OCI-LY7 (cell line): Measurements from ENCODE around the gene BBX. TPM values are rescaled to one million over a fixed set of nuclear protein-coding genes. Genes with fewer than 3 reads are reported as not detected.

Experiments
- BruUV-seq: library from RNA; stranded (reverse); fragments of 400-500 nt; replicated peaks from 2 replicates; lab custom pipeline; 2021; lab: Mats Ljungman, UMichigan
- CTCF ChIA-PET: fragments of 300-600 bp; sonication (Branson Sonifier 250); formaldehyde crosslinking; loops from one replicate; lab custom pipeline; 2022; ENCODE audit warnings: antibody characterized with exemption; ENCODE audit not compliant: unreplicated experiment; lab: Charles Lee
- POLR2A ChIA-PET: fragments of 300-600 bp; sonication (Branson Sonifier 250); formaldehyde crosslinking; loops from one replicate; lab custom pipeline; 2022; ENCODE audit warnings: antibody characterized with exemption; lab: Charles Lee
- DNase-seq: peaks from one replicate; pipeline ENCODE4 v3.0.0-alpha.2; 2015; ENCODE audit warnings: low spot score
- H2AFZ ChIP-seq: fragments of 200-600 bp; sonication (generic), shearing (Covaris generic); 2 replicates; pipeline ENCODE4 v1.6.1; 2014; ENCODE audit warnings: mild to moderate bottlenecking, antibody characterized with exemption, low read length, moderate library complexity
- H3K27ac ChIP-seq: fragments of 200-600 bp; sonication (generic); 2 replicates; pipeline ENCODE4 v1.5.1; 2014; ENCODE audit warnings: mixed run types, low read depth, mild to moderate bottlenecking, moderate library complexity, low read length, inconsistent platforms; ENCODE audit not compliant: poor library complexity, severe bottlenecking
- H3K36me3 ChIP-seq: fragments of 200-600 bp; sonication (generic); 2 replicates; pipeline ENCODE4 v1.6.1; 2014; ENCODE audit warnings: mild to moderate bottlenecking, antibody characterized with exemption, low read length, moderate library complexity, mixed read lengths; ENCODE audit not compliant: insufficient read depth
- H3K4me1 ChIP-seq: fragments of 200-600 bp; sonication (generic); 2 replicates; pipeline ENCODE4 v1.5.1; 2014; ENCODE audit warnings: mild to moderate bottlenecking, low read length; ENCODE audit not compliant: insufficient read depth, poor library complexity, severe bottlenecking
- H3K4me2 ChIP-seq: fragments of 200-600 bp; sonication (generic); 2 replicates; pipeline ENCODE4 v1.6.1; 2014; ENCODE audit warnings: mild to moderate bottlenecking, low read length
- H3K4me3 ChIP-seq: fragments of 200-600 bp; sonication (generic); 2 replicates; pipeline ENCODE4 v1.5.1; 2014; ENCODE audit warnings: mild to moderate bottlenecking, low read depth, low read length; ENCODE audit not compliant: poor library complexity, severe bottlenecking
- H3K79me2 ChIP-seq: fragments of 200-600 bp; sonication (generic); 2 replicates; pipeline ENCODE4 v1.6.1; 2016; ENCODE audit warnings: low read depth, mild to moderate bottlenecking, low read length, moderate library complexity, mixed read lengths; ENCODE audit not compliant: insufficient read depth
- H3K9me2 ChIP-seq: fragments of 200-600 bp; sonication (generic); 2 replicates; pipeline ENCODE4 v1.6.1; 2016; ENCODE audit warnings: mild to moderate bottlenecking, low read length, mixed read lengths; ENCODE audit not compliant: insufficient read depth
- H3K9me3 ChIP-seq: fragments of 200-600 bp; sonication (generic); 2 replicates; pipeline ENCODE4 v1.6.1; 2014; ENCODE audit warnings: mild to moderate bottlenecking, mixed run types, low read length, mixed read lengths
- H4K20me1 ChIP-seq: fragments of 200-600 bp; sonication (generic); 2 replicates; pipeline ENCODE4 v1.6.1; 2014; ENCODE audit warnings: mild to moderate bottlenecking, antibody characterized with exemption, low read length, moderate library complexity, mixed read lengths; ENCODE audit not compliant: insufficient read depth
- EZH2phosphoT487 ChIP-seq: fragments of 200-600 bp; sonication (generic); IDR thresholded peaks from 2 replicates; pipeline ENCODE4 v1.6.1; 2018; ENCODE audit warnings: low read depth, borderline replicate concordance, mild to moderate bottlenecking, mixed run types, antibody characterized with exemption, low read length, moderate library complexity, mixed read lengths
- intact Hi-C: fragments of 100-400 bp; cut with micrococcal nuclease; formaldehyde crosslinking; loops from one replicate; pipeline ENCODE4 v1.10.0; 2022; ENCODE audit not compliant: unreplicated experiment
- total RNA-seq, 2 experiments: library from RNA; depleted of rRNA in 1 of 2; stranded (reverse); fragments of >200 nt in 1 of 2; shearing (Covaris generic) in 1 of 2; gene quantifications; 2 replicates each; pipeline ENCODE4 v1.2.3, GENCODE V29; 2014 to 2022
- TF ChIP-seq, protein P1 (sequence below): fragments of 200-600 bp; sonication (generic); conservative IDR thresholded peaks from 2 replicates; pipeline ENCODE4 v1.5.1; 2014; ENCODE audit warnings: mild to moderate bottlenecking, antibody characterized with exemption, low read length, moderate library complexity, mixed read lengths

Gene BBX
- total RNA-seq, 2 experiments from 2014 or later: 27.0 to 49.8 TPM

DNA sequence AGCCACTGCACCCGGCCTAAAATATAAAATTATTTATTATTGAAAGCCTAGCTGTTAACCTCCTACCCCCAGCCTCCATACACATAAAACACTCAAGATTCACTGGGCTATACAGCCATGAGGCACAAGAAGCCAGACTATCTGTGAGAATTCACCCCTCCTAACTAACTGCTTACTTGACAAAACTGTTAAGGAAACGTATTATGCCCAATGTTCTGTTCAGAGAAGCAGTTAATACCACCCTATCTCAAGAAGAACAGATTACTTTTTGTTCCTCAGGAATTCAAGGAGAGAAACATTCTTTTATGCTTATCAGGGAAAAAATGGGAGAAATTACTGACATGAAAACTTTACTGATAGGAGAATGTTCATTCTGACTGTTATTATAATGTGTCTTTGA is 144.1 kb downstream of the BBX start:
- no TSS peak for BruUV-seq
- Histone ChIP-seq H2AFZ (no peak overlapping the region), H3K79me2 (no peaks in the 10 kb centered on the region), H3K36me3 (no peaks in the 10 kb centered on the region), H3K4me3 (no peak overlapping the region), H3K4me1 (no peaks in the 10 kb centered on the region), H4K20me1 (0 out of 2 replicates have a peak, but pooled peaks cover 4% of the 10 kb centered on the region), H3K9me3 (no peaks in the 10 kb centered on the region), H3K4me2 (no peak overlapping the region), H3K9me2 (no peaks in the 10 kb centered on the region), H3K27ac (no peak overlapping the region)
- ChIA-PET POLR2A (interaction anchor here (1.3 to 1.4 kb wide), 2 partner anchors 8 to 34 kb away, joined by 3 read pairs; no protein-coding TSS in a partner anchor), CTCF (no interaction called here)
- DNase-seq: no peak
- intact Hi-C loops: no loop called here
- TF ChIP-seq EZH2phosphoT487: no peak
- TF ChIP-seq, protein P1, sequence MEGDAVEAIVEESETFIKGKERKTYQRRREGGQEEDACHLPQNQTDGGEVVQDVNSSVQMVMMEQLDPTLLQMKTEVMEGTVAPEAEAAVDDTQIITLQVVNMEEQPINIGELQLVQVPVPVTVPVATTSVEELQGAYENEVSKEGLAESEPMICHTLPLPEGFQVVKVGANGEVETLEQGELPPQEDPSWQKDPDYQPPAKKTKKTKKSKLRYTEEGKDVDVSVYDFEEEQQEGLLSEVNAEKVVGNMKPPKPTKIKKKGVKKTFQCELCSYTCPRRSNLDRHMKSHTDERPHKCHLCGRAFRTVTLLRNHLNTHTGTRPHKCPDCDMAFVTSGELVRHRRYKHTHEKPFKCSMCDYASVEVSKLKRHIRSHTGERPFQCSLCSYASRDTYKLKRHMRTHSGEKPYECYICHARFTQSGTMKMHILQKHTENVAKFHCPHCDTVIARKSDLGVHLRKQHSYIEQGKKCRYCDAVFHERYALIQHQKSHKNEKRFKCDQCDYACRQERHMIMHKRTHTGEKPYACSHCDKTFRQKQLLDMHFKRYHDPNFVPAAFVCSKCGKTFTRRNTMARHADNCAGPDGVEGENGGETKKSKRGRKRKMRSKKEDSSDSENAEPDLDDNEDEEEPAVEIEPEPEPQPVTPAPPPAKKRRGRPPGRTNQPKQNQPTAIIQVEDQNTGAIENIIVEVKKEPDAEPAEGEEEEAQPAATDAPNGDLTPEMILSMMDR: no peak

DNA sequence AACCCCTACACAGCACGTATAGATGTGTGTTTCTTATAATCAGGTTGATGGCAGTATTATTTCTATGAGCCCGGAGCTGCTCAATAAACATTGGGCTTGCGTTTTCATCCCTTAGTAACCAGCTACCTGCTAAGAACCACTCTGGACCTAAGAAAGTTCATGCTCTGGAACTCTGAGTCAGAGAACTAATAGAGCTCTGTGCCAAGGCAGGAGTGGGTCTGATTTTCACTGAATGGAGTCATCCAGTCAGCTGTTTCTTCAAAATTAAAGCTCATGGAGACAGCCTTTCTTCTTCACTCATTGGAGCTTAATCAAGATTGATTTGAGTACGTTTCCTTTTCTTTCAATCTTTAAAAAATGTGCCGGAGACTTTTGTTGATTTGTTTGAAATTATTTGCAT is 145.7 kb downstream of the BBX start:
- no peak overlapping the region for H3K4me3 ChIP-seq
- TF ChIP-seq EZH2phosphoT487: no peak
- TF ChIP-seq, protein P1: no peak
- H4K20me1 ChIP-seq: 0 out of 2 replicates have a peak, but pooled peaks cover 4% of the 10 kb centered on the region
- ChIA-PET POLR2A (interaction anchor here (0.9 to 1.0 kb wide), 4 partner anchors 8 to 29 kb away, joined by 3 to 5 read pairs (median 4); no protein-coding TSS in a partner anchor), CTCF (no interaction called here)
- no peaks in the 10 kb centered on the region for H3K79me2 ChIP-seq
- no peaks in the 10 kb centered on the region for H3K9me3 ChIP-seq
- DNase-seq: no peak
- intact Hi-C loops: no loop called here
- no peak overlapping the region for H3K4me2 ChIP-seq
- H3K9me2 ChIP-seq: no peaks in the 10 kb centered on the region
- no TSS peak for BruUV-seq
- H3K27ac ChIP-seq: no peak overlapping the region
- H3K36me3 ChIP-seq: no peaks in the 10 kb centered on the region
- no peaks in the 10 kb centered on the region for H3K4me1 ChIP-seq
- H2AFZ ChIP-seq: no peak overlapping the region

DNA sequence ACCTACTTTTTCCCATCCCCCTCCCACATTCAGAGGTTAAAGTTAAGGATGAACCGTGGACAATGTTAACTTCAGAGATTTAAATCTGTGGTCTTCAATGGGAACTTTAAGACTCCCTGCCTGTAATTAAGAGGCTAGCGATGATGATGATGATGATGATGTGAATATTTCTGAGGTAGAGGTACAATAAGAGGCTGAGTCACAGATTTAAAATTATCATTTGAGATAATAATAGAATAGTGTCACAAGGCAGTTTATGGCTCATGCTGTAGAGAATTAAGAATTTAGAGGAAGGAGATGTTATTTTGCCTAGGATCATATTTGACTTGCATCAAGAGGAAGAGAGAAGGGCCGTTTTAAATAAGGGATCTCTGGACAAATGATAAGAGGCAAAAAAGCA is 146.2 kb downstream of the BBX start:
- no peak overlapping the region for H3K27ac ChIP-seq
- H3K36me3 ChIP-seq: no peaks in the 10 kb centered on the region
- intact Hi-C loops: no loop called here
- no TSS peak for BruUV-seq
- 0 out of 2 replicates have a peak, but pooled peaks cover 4% of the 10 kb centered on the region for H4K20me1 ChIP-seq
- no peaks in the 10 kb centered on the region for H3K9me2 ChIP-seq
- H3K4me1 ChIP-seq: no peaks in the 10 kb centered on the region
- no peak for DNase-seq
- no peaks in the 10 kb centered on the region for H3K9me3 ChIP-seq
- TF ChIP-seq, protein P1: no peak
- no peak for TF ChIP-seq EZH2phosphoT487
- H3K79me2 ChIP-seq: no peaks in the 10 kb centered on the region
- no peak overlapping the region for H3K4me2 ChIP-seq
- no peak overlapping the region for H2AFZ ChIP-seq
- no peak overlapping the region for H3K4me3 ChIP-seq
- CTCF ChIA-PET: no interaction called here
- POLR2A ChIA-PET: interaction anchor here (1.0 kb wide), 3 partner anchors 8 to 30 kb away, joined by 3 to 5 read pairs (median 3); no protein-coding TSS in a partner anchor
